IMR-90 (cell line): Measurements from ENCODE around the gene DEAF1.

Experiments used
- POLR2A ChIP-seq: IDR thresholded peaks from 2 replicates; pipeline ENCODE4 v1.6.1; 2012; ENCODE audit warnings: mild to moderate bottlenecking, low read depth, low read length
- RAD21 ChIP-seq: IDR thresholded peaks from 2 replicates; pipeline ENCODE4 v1.6.1; 2012; ENCODE audit warnings: low read length, improper control_type of control experiment
- TF ChIP-seq, protein P1 (sequence below): conservative IDR thresholded peaks from 2 replicates; pipeline ENCODE4 v1.5.1; 2012; ENCODE audit warnings: mild to moderate bottlenecking, low read depth, low read length, improper control_type of control experiment

DNA sequence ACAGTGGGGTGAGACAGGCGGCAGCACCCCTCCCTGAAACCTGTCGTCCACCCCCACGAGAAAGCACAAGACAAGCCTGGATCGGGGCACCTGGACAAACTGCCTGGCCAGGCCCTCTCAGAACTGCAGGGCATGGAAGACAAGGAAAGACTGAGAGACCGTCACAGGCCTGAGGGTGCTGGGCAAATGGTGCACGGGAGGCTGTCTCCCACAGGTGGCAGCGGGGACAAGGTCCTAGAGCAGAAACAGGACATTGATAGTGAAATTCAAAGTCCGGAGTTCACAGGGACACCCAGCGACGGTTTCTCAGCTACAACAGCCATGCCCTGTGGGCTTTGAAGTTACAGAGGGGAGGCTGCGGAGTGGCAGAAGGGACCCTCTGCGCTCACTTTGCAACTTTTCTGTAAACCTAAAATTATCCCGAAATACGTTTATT is 37.3 kb downstream of the DEAF1 start:
- no peak for TF ChIP-seq RAD21
- TF ChIP-seq, protein P1, sequence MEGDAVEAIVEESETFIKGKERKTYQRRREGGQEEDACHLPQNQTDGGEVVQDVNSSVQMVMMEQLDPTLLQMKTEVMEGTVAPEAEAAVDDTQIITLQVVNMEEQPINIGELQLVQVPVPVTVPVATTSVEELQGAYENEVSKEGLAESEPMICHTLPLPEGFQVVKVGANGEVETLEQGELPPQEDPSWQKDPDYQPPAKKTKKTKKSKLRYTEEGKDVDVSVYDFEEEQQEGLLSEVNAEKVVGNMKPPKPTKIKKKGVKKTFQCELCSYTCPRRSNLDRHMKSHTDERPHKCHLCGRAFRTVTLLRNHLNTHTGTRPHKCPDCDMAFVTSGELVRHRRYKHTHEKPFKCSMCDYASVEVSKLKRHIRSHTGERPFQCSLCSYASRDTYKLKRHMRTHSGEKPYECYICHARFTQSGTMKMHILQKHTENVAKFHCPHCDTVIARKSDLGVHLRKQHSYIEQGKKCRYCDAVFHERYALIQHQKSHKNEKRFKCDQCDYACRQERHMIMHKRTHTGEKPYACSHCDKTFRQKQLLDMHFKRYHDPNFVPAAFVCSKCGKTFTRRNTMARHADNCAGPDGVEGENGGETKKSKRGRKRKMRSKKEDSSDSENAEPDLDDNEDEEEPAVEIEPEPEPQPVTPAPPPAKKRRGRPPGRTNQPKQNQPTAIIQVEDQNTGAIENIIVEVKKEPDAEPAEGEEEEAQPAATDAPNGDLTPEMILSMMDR, result no peak
- no peak for TF ChIP-seq POLR2A
